ENCODE measurements around the gene HSPA1L. TPM values are rescaled to one million over a fixed set of nuclear protein-coding genes. Genes with fewer than 3 reads are reported as not detected.

HSPA1L gene
- total RNA-seq, 1 experiment from 2014 or later, result 0.12 TPM

GRCh38 chr6:31768363-31769257 lies 46.5 kb downstream of the HSPA1L start:
- Histone ChIP-seq H3K9ac (ENCODE audit: low read length) (no peak overlapping the region), H3K27ac (ENCODE audit: low read depth, low read length) (no peak overlapping the region), H3K4me1 (ENCODE audit: control insufficient read depth in 1 of 2, insufficient read depth in 2 of 2, low read length in 2 of 2) (peaks cover 14 to 38% of the 10 kb centered on the region in 2 experiments; a peak in 3 of 4 replicates), H3K4me2 (ENCODE audit: low read length) (no peak overlapping the region), H3K27me3 (ENCODE audit: insufficient read depth, low read length) (no peaks in the 10 kb centered on the region), H2AFZ (ENCODE audit: low read depth, low read length, poor library complexity, severe bottlenecking) (no peak overlapping the region), H3K9me3 (ENCODE audit: control insufficient read depth in 1 of 2, insufficient read depth in 1 of 2, low read depth in 1 of 2, low read length in 2 of 2) (no peaks in the 10 kb centered on the region), H3K9me2 (ENCODE audit: insufficient read depth) (no peaks in the 10 kb centered on the region), H4K20me1 (ENCODE audit: insufficient read depth) (no peaks in the 10 kb centered on the region), H3K36me3 (ENCODE audit: control insufficient read depth in 1 of 2, insufficient read depth in 2 of 2, low read length in 2 of 2) (no peaks in the 10 kb centered on the region), H3K79me2 (ENCODE audit: insufficient read depth, low read length) (no peaks in the 10 kb centered on the region), H3K4me3 (replicated peaks in 1 of 2; ENCODE audit: low read depth in 1 of 2, low read length in 2 of 2) (no peak overlapping the region)
- intact Hi-C loops (cut with micrococcal nuclease), result loop anchor here (1.0 kb wide), 1 partner anchor 88 kb away; no protein-coding TSS in a partner anchor
- DNase-seq (ENCODE audit: low read depth, low spot score), result no peak
- POLR2A ChIA-PET, result interaction anchor here (0.9 to 2.1 kb wide), 2 partner anchors 53 to 59 kb away, joined by 3 to 18 read pairs; partner anchors contain the start of genes HSPA1B and LY6G6D
- TF ChIP-seq ZNF274 (IDR thresholded peaks at IDR 0.05; ENCODE audit: low read depth, low read length) (no peak), POLR2A (IDR thresholded peaks at IDR 0.05; ENCODE audit: borderline replicate concordance, extremely low read depth, insufficient read depth, insufficient read length) (no peak), EGR1 (IDR thresholded peaks at IDR 0.05; ENCODE audit: low read depth) (no peak), YY1 (IDR thresholded peaks at IDR 0.05; ENCODE audit: extremely low read depth, insufficient replicate concordance, low read depth, low read length) (no peak), SIN3A (IDR thresholded peaks at IDR 0.05; ENCODE audit: low read depth) (no peak)
- TF ChIP-seq, protein P1, sequence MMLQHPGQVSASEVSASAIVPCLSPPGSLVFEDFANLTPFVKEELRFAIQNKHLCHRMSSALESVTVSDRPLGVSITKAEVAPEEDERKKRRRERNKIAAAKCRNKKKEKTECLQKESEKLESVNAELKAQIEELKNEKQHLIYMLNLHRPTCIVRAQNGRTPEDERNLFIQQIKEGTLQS (IDR thresholded peaks at IDR 0.05), result no peak
- TF ChIP-seq, protein P2, sequence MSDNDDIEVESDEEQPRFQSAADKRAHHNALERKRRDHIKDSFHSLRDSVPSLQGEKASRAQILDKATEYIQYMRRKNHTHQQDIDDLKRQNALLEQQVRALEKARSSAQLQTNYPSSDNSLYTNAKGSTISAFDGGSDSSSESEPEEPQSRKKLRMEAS (IDR thresholded peaks at IDR 0.05), result no peak
- CTCF ChIA-PET, result interaction anchor here (0.9 to 2.2 kb wide), 6 partner anchors 29 to 65 kb away, joined by 3 to 25 read pairs (median 11); partner anchors contain the start of genes ABHD16A, DDAH2, HSPA1B and LSM2
- BruUV-seq (replicated peaks), result no TSS peak
- RAD21 ChIA-PET (ENCODE audit: low non-redundant PET in 1 of 2, low total read pairs in 2 of 2, uncharacterized antibody in 2 of 2, unreplicated experiment in 2 of 2), result interaction anchor here in 1 of 2 experiments (0.5 kb wide), 1 partner anchor 62 kb away, joined by 3 read pairs; no protein-coding TSS in a partner anchor
- no peak for ATAC-seq
